Uterus (tissue), 4 donors: ENCODE measurements around the gene NUP210. TPM values are rescaled to one million over a fixed set of nuclear protein-coding genes. Genes with fewer than 3 reads are reported as not detected.
A peak's percentile ranks its signal among the peaks of the same experiment; 100 is the strongest.

Experiments used
- DNase-seq, 2 donors: peaks; one replicate each; pipeline ENCODE4 v3.0.0-alpha.2; 2019 to 2020
- H3K27ac ChIP-seq, 2 donors: fragments of 200-600 bp; sonication (generic); 1 replicate in 1 of 2; 2 replicates in 1 of 2; pipeline ENCODE4 v1.5.1; 2016 to 2018
- H3K27me3 ChIP-seq, 2 donors: fragments of 200-600 bp; sonication (generic); one replicate each; pipeline ENCODE4 v1.5.1; 2018 to 2019; ENCODE audit warnings: control low read depth in 1 of 2
- H3K36me3 ChIP-seq, 2 donors: fragments of 200-600 bp; sonication (generic); one replicate each; pipeline ENCODE4 v1.5.1; 2019; ENCODE audit warnings: control low read depth in 1 of 2
- H3K4me1 ChIP-seq, 2 donors: fragments of 200-600 bp; sonication (generic); one replicate each; pipeline ENCODE4 v1.5.1; 2018 to 2019; ENCODE audit warnings: control low read depth in 1 of 2
- H3K4me3 ChIP-seq, 2 donors: fragments of 200-600 bp; sonication (generic); 1 replicate in 1 of 2; 2 replicates in 1 of 2; pipeline ENCODE4 v1.5.1; 2018 to 2019; ENCODE audit warnings: mild to moderate bottlenecking in 1 of 2
- H3K9me3 ChIP-seq, 2 donors: fragments of 200-600 bp; sonication (generic); one replicate each; pipeline ENCODE4 v1.5.1; 2019; ENCODE audit warnings: control low read depth in 1 of 2
- POLR2A ChIP-seq, 2 donors: fragments of 450-650 bp; IDR thresholded peaks; one replicate each; pipeline ENCODE4 v1.6.1; 2016; ENCODE audit warnings: antibody characterized with exemption in 2 of 2, mild to moderate bottlenecking in 1 of 2, moderate library complexity in 1 of 2
- intact Hi-C: fragments of 100-400 bp; cut with DNase I; formaldehyde crosslinking; loops from one replicate; pipeline ENCODE4 v1.15.1; 2023; ENCODE audit warnings: low total_unique reads
- total RNA-seq, 4 donors: library from RNA; depleted of rRNA in 3 of 4; stranded (reverse); fragments of >200 nt in 3 of 4; gene quantifications; one replicate each; pipeline versions ENCODE4 v1.1.0 to v1.2.4, GENCODE V29; 2014 to 2023
- TF ChIP-seq, protein P1 (sequence below), 4 experiments: fragments of 200-600 bp in 2 of 4; fragments of 450-650 bp in 2 of 4; sonication (generic) in 2 of 4; IDR thresholded peaks; one replicate each; pipeline ENCODE4 v1.5.1; 2016 to 2019; ENCODE audit warnings: antibody characterized with exemption in 4 of 4, mild to moderate bottlenecking in 2 of 4, moderate library complexity in 1 of 4
- donor health status: DM: yes; HTN: yes; CAD: no.

Gene NUP210
- total RNA-seq, 4 donors from 2014 or later = 0.29 to 9.5 (median 5.1) TPM

DNA sequence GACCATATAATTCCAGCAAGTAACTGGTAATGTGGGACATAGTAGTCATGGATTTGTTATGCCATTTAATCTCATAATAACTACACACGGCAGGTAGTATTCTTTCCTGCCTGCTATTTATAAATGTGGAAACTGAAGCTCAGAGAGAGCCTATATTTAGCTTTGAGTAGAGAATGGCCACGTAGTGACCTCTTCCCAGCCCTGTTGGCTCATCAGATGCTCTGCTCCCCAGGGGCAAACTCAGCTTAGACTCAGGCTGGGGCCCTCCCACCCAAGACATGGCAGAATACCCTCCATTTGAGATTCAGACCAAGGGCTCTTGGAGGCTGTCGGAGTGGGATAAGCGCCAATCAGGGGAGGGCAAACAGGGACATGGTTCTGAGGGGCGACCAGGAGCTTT lies 42.7 kb upstream of the NUP210 start:
- no peak overlapping the region for H3K4me3 ChIP-seq
- no peaks in the 10 kb centered on the region for H3K9me3 ChIP-seq
- no peak overlapping the region for H3K27ac ChIP-seq
- no peak for DNase-seq
- intact Hi-C loops = no loop called here
- no peak for TF ChIP-seq POLR2A (IDR thresholded peaks at IDR 0.05)
- TF ChIP-seq, protein P1, sequence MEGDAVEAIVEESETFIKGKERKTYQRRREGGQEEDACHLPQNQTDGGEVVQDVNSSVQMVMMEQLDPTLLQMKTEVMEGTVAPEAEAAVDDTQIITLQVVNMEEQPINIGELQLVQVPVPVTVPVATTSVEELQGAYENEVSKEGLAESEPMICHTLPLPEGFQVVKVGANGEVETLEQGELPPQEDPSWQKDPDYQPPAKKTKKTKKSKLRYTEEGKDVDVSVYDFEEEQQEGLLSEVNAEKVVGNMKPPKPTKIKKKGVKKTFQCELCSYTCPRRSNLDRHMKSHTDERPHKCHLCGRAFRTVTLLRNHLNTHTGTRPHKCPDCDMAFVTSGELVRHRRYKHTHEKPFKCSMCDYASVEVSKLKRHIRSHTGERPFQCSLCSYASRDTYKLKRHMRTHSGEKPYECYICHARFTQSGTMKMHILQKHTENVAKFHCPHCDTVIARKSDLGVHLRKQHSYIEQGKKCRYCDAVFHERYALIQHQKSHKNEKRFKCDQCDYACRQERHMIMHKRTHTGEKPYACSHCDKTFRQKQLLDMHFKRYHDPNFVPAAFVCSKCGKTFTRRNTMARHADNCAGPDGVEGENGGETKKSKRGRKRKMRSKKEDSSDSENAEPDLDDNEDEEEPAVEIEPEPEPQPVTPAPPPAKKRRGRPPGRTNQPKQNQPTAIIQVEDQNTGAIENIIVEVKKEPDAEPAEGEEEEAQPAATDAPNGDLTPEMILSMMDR (IDR thresholded peaks at IDR 0.05) = no peak
- H3K27me3 ChIP-seq = no peaks in the 10 kb centered on the region
- H3K36me3 ChIP-seq = no peaks in the 10 kb centered on the region
- H3K4me1 ChIP-seq = no peaks in the 10 kb centered on the region

DNA sequence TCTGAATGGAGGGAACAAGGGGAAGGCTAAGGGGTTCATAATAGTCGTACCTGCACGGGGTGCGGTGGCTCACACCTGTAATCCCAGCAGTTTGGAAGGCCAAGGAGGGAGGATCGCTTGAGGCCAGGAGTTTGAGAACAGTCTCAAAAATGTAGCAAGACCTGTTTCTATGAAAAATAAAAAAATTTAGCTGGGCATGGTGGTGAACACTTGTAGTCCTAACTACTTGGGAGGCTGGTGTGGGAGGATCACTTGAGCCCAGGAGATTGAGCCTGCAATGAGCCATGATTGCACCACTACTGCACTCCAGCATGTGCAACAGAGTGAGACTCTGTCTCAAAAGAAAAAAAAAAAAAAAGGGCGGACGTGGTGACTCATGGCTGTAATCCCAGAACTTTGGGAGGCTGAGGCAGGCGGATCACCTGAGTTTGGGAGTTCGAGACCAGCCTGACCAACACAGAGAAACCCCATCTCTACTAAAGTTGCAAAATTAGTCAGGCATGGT lies 42.1 kb upstream of the NUP210 start:
- Histone ChIP-seq H3K4me1 (no peaks in the 10 kb centered on the region), H3K27me3 (no peaks in the 10 kb centered on the region), H3K27ac (no peak overlapping the region), H3K9me3 (no peaks in the 10 kb centered on the region), H3K36me3 (no peaks in the 10 kb centered on the region), H3K4me3 (no peak overlapping the region)
- no peak for TF ChIP-seq POLR2A (IDR thresholded peaks at IDR 0.05)
- TF ChIP-seq, protein P1 (IDR thresholded peaks at IDR 0.05) = no peak
- intact Hi-C loops = no loop called here
- DNase-seq = no peak

DNA sequence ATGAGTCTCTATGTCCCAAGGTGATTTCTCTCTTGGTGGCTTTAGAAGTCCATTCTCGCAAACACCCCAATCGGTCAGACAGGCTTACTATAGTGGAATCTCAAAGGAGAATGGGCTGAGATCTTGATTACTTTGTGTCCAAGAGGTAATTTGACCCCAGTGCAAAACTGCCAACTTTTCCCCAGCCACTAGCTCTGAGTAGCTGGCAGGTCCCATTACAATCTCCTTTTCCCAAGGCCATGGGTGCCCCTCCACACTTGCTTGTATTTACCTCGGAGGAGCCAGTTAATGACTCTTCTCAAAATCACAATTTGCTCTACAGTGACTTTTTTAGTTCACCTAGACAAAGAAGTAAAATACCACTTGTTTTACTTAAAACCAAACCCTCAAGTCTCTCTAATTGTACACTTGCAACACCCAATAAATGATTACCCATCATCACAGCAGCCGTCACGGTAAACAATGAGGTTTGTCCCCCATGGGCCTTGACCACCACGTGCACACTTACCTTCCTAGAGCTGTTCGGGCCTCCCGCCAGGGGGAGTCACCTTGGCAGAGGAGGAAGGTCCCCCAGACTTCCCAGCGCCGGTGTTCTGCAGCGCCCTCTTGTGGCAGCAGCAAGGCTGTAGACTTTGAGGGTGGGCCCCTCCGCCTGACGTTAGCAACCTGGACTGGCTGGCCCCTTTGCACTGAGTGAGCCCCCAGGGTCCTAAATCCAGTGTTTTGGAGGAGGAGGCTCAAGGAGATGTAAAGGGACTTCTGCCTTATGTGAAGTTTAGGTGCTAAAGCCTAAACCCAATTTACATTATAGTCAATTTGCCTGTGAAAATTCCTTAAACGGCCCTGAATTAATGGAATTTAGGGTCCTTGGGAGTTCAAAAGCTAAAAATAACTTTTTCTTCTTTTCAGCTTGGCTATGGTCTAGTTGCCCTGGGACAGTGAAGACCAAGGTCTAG lies 41.3 kb upstream of the NUP210 start:
- TF ChIP-seq, protein P1 (IDR thresholded peaks at IDR 0.05) = peak in 1 of 4 experiments; percentile 15
- TF ChIP-seq POLR2A (IDR thresholded peaks at IDR 0.05) = no peak
- Histone ChIP-seq H3K27ac (no peak overlapping the region), H3K36me3 (no peaks in the 10 kb centered on the region), H3K9me3 (no peaks in the 10 kb centered on the region), H3K4me1 (no peaks in the 10 kb centered on the region), H3K27me3 (no peaks in the 10 kb centered on the region), H3K4me3 (no peak overlapping the region)
- intact Hi-C loops = no loop called here
- no peak for DNase-seq

DNA sequence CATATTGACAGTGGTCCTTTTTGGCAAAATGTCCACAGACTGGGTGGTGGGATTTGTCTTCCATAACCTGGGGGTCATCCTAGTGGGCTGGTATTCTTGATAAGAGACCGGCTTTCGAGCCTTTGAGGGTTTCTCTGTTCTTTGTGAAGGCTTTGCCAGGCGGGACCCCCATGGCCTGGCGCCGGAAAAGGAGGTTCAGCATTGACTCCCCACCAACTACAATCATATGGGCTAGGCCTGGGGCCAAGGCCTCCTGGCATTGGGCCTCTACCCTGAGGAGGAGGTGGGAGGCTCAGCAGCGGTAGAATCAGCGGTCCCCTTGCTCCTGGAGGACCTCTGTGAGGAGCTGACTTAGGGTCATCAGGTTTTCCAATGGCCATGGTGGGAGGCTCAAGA lies 40.2 kb upstream of the NUP210 start:
- DNase-seq = no peak
- TF ChIP-seq, protein P1 (IDR thresholded peaks at IDR 0.05) = no peak
- no peak for TF ChIP-seq POLR2A (IDR thresholded peaks at IDR 0.05)
- Histone ChIP-seq H3K9me3 (no peaks in the 10 kb centered on the region), H3K4me3 (no peak overlapping the region), H3K27ac (no peak overlapping the region), H3K27me3 (no peaks in the 10 kb centered on the region), H3K4me1 (no peaks in the 10 kb centered on the region), H3K36me3 (no peaks in the 10 kb centered on the region)
- intact Hi-C loops = no loop called here
